Subcutaneous adipose tissue (tissue), 4 donors: ENCODE data around the gene DNAH10. TPM values are rescaled to one million over a fixed set of nuclear protein-coding genes. Genes with fewer than 3 reads are reported as not detected.

Experiments
- total RNA-seq, 4 donors: library from RNA; depleted of rRNA; stranded (reverse); fragments of >200 nt; gene quantifications; one replicate each; pipeline ENCODE4 v1.1.0, GENCODE V29; 2016
- TF ChIP-seq, protein P1 (sequence below): fragments of 450-650 bp; IDR thresholded peaks from one replicate; pipeline ENCODE4 v1.5.1; 2016; ENCODE audit warnings: low read depth, mild to moderate bottlenecking, control low read depth, antibody characterized with exemption, moderate library complexity

The DNAH10 gene
- total RNA-seq, 4 donors from 2014 or later, result under 0.01 to 0.19 (median 0.08) TPM

DNA sequence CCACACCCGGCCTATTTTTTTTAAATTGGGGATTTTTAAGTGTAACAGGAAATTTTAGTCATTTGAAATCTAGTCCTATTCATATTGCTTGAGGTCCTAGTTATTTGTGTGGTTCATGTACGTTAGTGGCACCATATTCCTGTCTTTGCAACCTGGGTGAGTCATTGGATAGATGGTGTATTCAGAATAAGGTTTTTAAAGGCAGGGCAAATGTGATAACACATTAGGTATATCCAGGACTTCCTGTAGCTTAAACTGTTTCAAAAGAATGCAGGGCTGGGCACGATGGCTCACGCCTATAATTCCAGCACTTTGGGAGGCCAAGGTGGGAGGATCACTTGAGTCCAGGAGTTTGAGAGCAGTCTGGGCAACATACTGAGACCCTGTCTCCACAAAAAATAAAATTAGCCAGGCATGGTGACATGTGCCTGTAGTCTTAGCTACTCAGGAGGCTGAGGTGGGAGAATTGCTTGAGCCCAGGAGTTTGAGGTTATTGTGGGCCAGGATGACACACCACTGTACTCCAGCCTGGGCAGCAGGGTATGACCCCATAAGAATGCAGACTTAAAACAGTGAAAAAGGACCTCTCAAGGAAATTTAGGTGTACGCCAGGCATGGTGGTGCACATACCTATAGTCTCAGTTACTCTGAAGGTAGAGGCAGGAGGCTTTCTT lies 41.8 kb upstream of the DNAH10 start:
- TF ChIP-seq, protein P1, sequence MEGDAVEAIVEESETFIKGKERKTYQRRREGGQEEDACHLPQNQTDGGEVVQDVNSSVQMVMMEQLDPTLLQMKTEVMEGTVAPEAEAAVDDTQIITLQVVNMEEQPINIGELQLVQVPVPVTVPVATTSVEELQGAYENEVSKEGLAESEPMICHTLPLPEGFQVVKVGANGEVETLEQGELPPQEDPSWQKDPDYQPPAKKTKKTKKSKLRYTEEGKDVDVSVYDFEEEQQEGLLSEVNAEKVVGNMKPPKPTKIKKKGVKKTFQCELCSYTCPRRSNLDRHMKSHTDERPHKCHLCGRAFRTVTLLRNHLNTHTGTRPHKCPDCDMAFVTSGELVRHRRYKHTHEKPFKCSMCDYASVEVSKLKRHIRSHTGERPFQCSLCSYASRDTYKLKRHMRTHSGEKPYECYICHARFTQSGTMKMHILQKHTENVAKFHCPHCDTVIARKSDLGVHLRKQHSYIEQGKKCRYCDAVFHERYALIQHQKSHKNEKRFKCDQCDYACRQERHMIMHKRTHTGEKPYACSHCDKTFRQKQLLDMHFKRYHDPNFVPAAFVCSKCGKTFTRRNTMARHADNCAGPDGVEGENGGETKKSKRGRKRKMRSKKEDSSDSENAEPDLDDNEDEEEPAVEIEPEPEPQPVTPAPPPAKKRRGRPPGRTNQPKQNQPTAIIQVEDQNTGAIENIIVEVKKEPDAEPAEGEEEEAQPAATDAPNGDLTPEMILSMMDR, result no peak

DNA sequence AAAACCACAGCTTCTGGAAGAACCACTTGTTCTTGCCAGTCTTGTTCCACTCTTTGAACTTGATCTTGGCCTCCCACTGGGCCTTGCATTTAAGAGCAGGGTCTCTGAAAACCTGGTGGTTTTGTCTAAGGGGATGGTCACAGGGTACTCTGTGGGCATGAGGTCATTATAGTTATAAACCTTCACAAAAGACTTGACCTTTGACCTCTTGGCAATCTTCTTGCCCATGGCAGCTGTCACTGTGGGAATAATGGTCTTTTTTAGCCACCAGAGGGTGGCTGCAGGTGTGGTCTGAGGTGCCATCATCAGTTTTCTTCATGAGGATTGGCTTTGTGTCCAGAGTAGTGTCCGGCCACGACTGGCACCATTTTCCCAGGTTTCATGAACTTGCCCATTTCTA lies 40.9 kb upstream of the DNAH10 start:
- TF ChIP-seq, protein P1, result no peak

DNA sequence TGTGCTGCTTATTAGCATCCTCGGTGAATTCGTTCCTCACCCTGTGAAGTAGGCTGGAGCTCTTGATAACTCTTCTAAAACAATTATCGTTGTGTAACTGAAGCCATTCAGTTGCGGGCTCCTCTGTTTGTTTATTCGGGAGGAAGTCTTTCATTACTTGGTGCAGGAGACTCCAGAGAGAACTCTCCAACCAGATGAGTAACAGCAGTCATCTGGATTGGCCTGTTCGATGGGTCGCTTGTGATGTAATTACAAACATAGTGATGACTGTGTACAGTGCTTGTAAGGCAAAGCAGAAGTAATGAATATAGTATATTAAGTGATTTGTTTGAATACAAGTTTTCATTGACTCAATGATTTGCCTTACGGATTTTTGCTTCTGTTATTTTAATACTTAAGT lies 39.1 kb upstream of the DNAH10 start:
- TF ChIP-seq, protein P1, result no peak

DNA sequence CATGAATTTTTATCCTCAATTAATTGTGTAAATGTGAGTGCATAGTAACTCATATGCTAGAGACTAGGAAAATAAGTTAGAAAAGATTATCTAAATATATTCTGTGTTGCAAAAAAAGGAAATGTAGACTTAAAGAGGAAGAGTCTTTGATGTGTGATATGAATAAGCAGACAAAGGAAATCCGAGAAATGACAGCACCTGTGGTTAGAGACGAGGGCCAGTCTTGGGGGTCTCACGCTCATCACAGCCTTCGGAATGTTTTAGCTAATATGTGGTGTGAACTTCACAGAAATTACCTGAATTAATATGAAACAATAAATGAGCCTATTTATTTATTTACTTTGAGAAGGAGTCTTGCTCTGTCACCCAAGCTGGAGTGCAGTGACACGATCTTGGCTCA lies 38.3 kb upstream of the DNAH10 start:
- TF ChIP-seq, protein P1, result no peak

DNA sequence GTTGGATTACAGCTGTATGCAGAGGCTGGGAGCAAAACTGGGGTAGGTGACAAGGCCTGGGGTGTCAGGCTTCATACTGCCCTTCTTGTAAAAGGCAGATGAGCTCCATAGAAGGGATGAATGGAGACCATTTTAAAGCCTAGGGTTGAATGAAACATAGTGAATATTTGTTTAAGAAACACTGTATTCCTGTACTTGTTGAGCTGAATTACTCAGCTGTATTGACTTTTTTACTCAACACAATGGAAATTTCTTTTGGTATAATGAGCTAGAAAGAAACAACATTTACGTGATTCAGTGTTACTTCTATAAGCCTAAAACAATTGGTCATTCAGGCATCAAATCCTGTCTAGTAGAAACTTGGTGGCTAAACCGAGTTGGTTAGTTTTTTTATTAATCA lies 35.9 kb upstream of the DNAH10 start:
- TF ChIP-seq, protein P1, result no peak

DNA sequence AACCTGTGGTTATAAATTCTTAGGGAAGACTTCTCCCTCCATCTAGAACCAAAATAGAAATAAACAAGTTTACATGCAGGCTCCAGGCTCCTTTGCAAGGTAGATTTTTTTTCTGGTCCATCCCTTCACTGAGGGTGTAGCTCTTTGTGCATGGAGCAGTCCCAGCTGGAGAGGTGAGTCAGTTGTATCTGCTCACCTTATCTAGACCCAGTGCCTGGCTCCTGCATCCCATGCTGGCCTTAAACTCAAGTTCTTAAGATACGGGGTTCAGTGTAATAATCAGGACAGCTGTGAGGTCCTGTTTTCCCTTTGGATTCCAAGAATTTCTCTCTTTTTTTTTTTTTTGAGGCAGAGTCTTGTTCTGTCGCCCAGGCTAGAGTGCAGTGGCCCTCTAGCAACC lies 35.1 kb upstream of the DNAH10 start:
- TF ChIP-seq, protein P1, result no peak

DNA sequence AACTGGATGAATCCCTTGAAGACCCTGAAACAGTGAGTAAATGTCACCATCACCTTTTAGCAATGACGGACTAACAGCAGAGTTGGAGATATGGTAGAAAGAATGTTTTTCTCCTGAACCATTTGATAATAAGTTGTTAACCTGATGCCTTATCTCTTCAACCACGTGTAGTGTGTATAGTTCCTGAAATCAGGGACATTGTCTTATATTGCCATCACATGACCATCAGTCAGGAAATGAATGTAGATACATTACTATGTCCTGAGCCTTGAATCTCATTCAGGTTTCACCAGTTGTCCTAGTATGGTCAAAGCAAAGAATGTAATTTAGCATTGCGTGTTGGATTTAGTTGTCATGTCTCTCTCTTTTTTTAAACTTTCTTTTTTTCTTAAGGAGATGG lies 34.2 kb upstream of the DNAH10 start:
- TF ChIP-seq, protein P1, result no peak
